Hepatocyte (in vitro differentiated cells): ENCODE data around the gene MYO1H.

Source experiments
- EZH2 ChIP-seq: fragments of 200-600 bp; sonication (generic); IDR thresholded peaks from 2 replicates; pipeline ENCODE4 v1.6.1; 2016; ENCODE audit warnings: antibody characterized with exemption, mild to moderate bottlenecking, borderline replicate concordance
- EZH2phosphoT487 ChIP-seq: fragments of 200-600 bp; sonication (generic); IDR thresholded peaks from one replicate; pipeline ENCODE4 v1.6.1; 2018; ENCODE audit warnings: antibody characterized with exemption, mild to moderate bottlenecking, low read depth, moderate library complexity; ENCODE audit not compliant: unreplicated experiment, severe bottlenecking
- TF ChIP-seq, protein P1 (sequence below): fragments of 200-600 bp; sonication (generic); IDR thresholded peaks from 2 replicates; pipeline ENCODE4 v1.5.1; 2016; ENCODE audit warnings: antibody characterized with exemption, mild to moderate bottlenecking; ENCODE audit not compliant: poor library complexity

DNA sequence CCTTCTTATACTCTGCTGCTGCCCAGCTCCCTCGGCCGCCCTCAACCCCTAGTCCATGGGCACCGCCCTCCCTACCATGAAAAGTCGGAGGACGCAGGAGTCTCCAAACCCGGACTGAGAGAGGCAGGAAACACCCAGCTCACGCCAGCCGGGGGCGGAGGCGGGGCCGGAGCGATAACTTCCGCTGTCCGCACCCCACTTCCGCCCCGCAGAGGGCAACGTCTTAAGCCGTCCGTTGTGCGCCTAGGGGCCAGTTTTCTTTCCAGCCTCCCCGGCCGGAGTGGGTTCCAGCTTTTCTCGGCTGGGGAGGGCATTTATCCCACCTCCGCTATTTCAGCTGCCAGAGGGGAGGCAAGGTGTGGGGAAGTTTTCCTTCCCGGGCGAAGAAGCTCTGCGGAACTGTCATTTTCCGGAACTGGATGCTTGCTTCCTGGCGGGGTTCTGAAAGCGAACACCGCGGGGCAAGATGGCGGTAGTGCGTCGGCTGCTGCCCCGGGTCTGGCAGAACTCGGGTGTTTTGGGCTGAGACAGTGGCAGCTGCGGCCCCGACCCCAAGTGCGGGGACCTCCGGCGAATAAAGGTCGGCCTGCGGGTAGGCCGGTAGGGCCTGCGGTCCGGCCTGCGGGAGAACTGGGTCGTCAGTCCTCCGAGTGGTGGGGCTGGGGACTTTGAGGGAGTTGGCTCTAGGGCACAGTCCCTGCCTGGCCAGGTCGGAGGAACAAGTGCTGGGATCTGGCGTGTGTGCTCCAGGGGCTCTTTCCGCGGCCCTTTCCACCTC, 129.7 kb downstream of the MYO1H start, which contains the start of the genes KCTD10 and UBE3B:
- TF ChIP-seq, protein P1, sequence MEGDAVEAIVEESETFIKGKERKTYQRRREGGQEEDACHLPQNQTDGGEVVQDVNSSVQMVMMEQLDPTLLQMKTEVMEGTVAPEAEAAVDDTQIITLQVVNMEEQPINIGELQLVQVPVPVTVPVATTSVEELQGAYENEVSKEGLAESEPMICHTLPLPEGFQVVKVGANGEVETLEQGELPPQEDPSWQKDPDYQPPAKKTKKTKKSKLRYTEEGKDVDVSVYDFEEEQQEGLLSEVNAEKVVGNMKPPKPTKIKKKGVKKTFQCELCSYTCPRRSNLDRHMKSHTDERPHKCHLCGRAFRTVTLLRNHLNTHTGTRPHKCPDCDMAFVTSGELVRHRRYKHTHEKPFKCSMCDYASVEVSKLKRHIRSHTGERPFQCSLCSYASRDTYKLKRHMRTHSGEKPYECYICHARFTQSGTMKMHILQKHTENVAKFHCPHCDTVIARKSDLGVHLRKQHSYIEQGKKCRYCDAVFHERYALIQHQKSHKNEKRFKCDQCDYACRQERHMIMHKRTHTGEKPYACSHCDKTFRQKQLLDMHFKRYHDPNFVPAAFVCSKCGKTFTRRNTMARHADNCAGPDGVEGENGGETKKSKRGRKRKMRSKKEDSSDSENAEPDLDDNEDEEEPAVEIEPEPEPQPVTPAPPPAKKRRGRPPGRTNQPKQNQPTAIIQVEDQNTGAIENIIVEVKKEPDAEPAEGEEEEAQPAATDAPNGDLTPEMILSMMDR = no peak
- TF ChIP-seq EZH2phosphoT487 = no peak
- TF ChIP-seq EZH2 = no peak
